ENCODE results near the gene DNAH7. TPM values are rescaled to one million over a fixed set of nuclear protein-coding genes. Genes with fewer than 3 reads are reported as not detected.
A peak's percentile ranks its signal among the peaks of the same experiment; 100 is the strongest.

DNAH7 gene
- total and polyA plus RNA-seq, 2 of the 13 experiments (the other 11 are each of a cell fraction or from before 2014, with no cell fraction given): 0.09 TPM; not detected in 1

- TF ChIP-seq ZBTB10 (CRISPR knock-in tag; IDR thresholded peaks at IDR 0.05; ENCODE audit: borderline replicate concordance): no peak
- TF ChIP-seq ZFP90 (CRISPR knock-in tag; IDR thresholded peaks at IDR 0.05; ENCODE audit: borderline replicate concordance): peak; percentile 88
- no peak for TF ChIP-seq MAF1 (CRISPR knock-in tag; IDR thresholded peaks at IDR 0.05; ENCODE audit: borderline replicate concordance)
- TF ChIP-seq ZBTB38 (CRISPR knock-in tag; IDR thresholded peaks at IDR 0.05): no peak
- no peak for TF ChIP-seq SRF (IDR thresholded peaks at IDR 0.05; ENCODE audit: low read depth, low read length)
- TF ChIP-seq RNF2 (conservative IDR thresholded peaks at IDR 0.05; ENCODE audit: low read depth): no peak
- TF ChIP-seq FLYWCH1 (CRISPR knock-in tag; IDR thresholded peaks at IDR 0.05): no peak
- TF ChIP-seq MEIS2 (CRISPR knock-in tag; IDR thresholded peaks at IDR 0.05): no peak
- 0 out of 2 replicates have a peak, but pooled peaks have one; percentile 33 for TF ChIP-seq HOXA5 (CRISPR knock-in tag; IDR thresholded peaks at IDR 0.05)
- no peak for TF ChIP-seq ZNF34 (CRISPR knock-in tag; IDR thresholded peaks at IDR 0.05; ENCODE audit: borderline replicate concordance)
- no peak for TF ChIP-seq ZNF282 (IDR thresholded peaks at IDR 0.05; ENCODE audit: partially characterized antibody)
- TF ChIP-seq RFX3 (CRISPR knock-in tag; IDR thresholded peaks at IDR 0.05): 0 out of 2 replicates have a peak, but pooled peaks have one; percentile 41
- no peak for TF ChIP-seq TIGD3 (CRISPR knock-in tag; IDR thresholded peaks at IDR 0.05; ENCODE audit: borderline replicate concordance)
- TF ChIP-seq RBM39 (IDR thresholded peaks at IDR 0.05; ENCODE audit: low read depth, low read length, poor library complexity, severe bottlenecking): no peak
- no peak for TF ChIP-seq ZNF296 (CRISPR knock-in tag; conservative IDR thresholded peaks at IDR 0.05)
- no peak for TF ChIP-seq ZNF646 (CRISPR knock-in tag; IDR thresholded peaks at IDR 0.05)
- no peak for TF ChIP-seq BCL3 (CRISPR knock-in tag; IDR thresholded peaks at IDR 0.05)
- no peak for TF ChIP-seq NFE2L2 (IDR thresholded peaks at IDR 0.05; ENCODE audit: low read length)
- TF ChIP-seq ZNF615 (CRISPR knock-in tag; IDR thresholded peaks at IDR 0.05; ENCODE audit: borderline replicate concordance): no peak
- peak; percentile 45 for TF ChIP-seq TEAD3 (CRISPR knock-in tag; optimal IDR thresholded peaks at IDR 0.05; ENCODE audit: borderline replicate concordance)
These were observed 19.6 kb upstream of the DNAH7 start (continued) for GRCh38 chr2:196088203-196088602.

All from HepG2 (cell line).